ENCODE results near the gene THOC2.
"Not testable (repeated sequence)": the region's sequence is repeated elsewhere in the genome, so short reads cannot be mapped to it uniquely, and the experiment has no call there.

THOC2 gene, protein sequence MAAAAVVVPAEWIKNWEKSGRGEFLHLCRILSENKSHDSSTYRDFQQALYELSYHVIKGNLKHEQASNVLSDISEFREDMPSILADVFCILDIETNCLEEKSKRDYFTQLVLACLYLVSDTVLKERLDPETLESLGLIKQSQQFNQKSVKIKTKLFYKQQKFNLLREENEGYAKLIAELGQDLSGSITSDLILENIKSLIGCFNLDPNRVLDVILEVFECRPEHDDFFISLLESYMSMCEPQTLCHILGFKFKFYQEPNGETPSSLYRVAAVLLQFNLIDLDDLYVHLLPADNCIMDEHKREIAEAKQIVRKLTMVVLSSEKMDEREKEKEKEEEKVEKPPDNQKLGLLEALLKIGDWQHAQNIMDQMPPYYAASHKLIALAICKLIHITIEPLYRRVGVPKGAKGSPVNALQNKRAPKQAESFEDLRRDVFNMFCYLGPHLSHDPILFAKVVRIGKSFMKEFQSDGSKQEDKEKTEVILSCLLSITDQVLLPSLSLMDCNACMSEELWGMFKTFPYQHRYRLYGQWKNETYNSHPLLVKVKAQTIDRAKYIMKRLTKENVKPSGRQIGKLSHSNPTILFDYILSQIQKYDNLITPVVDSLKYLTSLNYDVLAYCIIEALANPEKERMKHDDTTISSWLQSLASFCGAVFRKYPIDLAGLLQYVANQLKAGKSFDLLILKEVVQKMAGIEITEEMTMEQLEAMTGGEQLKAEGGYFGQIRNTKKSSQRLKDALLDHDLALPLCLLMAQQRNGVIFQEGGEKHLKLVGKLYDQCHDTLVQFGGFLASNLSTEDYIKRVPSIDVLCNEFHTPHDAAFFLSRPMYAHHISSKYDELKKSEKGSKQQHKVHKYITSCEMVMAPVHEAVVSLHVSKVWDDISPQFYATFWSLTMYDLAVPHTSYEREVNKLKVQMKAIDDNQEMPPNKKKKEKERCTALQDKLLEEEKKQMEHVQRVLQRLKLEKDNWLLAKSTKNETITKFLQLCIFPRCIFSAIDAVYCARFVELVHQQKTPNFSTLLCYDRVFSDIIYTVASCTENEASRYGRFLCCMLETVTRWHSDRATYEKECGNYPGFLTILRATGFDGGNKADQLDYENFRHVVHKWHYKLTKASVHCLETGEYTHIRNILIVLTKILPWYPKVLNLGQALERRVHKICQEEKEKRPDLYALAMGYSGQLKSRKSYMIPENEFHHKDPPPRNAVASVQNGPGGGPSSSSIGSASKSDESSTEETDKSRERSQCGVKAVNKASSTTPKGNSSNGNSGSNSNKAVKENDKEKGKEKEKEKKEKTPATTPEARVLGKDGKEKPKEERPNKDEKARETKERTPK (N-terminal part only)

DNA sequence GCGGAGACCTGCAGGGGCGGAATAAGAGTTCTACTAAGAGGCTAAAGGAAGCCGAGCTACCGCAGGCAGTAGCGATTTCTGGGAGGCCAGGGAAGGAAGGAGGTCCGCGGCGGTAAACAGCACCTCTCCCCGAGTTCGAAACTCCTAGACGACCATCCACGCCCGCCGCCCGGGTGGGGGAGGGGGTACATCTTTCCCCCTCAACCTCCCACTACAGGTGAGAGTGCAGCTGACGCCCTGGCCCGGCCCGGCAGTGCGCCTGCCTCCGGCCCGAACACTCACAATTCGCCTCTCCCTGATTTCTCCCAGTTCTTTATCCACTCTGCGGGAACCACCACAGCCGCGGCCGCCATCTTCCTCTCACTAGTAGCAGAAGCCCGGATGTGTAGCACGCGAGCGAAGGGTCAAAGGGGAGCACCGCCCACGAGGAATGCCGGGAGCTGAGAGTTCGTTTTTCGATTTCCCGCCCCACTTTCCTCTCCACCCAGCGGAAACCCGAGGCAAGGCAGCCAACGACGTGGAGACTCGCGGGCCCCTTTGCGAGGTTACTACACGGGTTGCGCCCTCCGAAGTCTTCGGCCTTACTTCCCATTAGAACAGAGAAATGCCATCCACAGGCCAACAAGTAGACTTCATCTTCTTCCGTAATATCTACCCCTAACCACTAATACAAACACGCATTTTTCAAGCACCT is at the start of gene THOC2:
THOC2 (minus strand) TSS at position 383 of the 694 bp plus-strand sequence; CDS start at position 353, 30 bp downstream.
- peak within 1 kb of the TSS; percentile 80 for H3K4me3 ChIP-seq (ENCODE audit: low read length)
- DNase-seq (ENCODE audit: low read depth): peak; percentile 78
- TF ChIP-seq, protein P1, sequence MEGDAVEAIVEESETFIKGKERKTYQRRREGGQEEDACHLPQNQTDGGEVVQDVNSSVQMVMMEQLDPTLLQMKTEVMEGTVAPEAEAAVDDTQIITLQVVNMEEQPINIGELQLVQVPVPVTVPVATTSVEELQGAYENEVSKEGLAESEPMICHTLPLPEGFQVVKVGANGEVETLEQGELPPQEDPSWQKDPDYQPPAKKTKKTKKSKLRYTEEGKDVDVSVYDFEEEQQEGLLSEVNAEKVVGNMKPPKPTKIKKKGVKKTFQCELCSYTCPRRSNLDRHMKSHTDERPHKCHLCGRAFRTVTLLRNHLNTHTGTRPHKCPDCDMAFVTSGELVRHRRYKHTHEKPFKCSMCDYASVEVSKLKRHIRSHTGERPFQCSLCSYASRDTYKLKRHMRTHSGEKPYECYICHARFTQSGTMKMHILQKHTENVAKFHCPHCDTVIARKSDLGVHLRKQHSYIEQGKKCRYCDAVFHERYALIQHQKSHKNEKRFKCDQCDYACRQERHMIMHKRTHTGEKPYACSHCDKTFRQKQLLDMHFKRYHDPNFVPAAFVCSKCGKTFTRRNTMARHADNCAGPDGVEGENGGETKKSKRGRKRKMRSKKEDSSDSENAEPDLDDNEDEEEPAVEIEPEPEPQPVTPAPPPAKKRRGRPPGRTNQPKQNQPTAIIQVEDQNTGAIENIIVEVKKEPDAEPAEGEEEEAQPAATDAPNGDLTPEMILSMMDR (conservative IDR thresholded peaks at IDR 0.05; ENCODE audit: low read length): peak; percentile 46

DNA sequence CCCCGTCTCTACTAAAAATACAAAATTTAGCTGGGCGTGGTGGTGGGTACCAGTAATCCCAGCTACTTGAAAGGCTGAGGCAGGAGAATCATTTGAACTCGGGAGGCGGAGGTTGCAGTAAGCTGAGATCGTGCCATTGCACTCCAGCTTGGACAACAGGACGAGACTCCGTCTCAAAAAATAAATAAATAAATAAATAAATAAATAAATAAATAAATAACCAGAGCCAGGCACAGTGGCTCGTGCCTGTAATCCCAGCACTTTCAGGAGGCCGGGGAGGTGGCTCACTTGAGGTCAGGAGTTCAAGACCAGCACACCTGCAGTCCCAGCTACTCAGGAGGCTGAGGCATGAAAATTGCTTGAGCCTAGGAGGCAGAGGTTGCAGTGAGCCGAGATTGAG is 48.9 kb upstream of the THOC2 start:
- H3K4me3 ChIP-seq (ENCODE audit: low read length); DNase-seq (ENCODE audit: low read depth): not testable (repeated sequence)

DNA sequence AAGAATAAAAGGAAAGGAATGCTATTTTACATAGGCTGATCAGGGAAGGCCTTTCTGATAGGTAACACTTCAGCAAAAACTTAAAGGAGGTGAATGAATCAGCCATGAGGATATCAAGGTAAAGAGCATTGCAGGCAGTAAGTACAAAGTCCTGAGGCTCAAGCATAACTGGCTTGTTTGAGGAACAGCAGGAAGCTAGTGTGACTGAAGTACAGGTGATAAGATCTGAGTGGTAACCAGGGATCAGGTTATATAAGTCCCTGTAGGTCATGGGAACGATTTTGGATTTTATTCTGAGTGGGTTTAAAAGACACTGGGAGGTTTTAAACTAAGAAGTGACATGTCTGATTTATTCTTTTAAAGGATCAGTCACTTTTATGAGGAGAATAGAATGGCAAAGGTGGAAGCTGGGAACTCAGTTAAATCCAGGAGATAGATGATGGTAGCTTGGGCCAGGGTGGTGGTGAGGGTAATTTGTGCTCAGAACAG is 47.1 kb upstream of the THOC2 start:
- no peak for DNase-seq (ENCODE audit: low read depth)
- no peak overlapping the region for H3K4me3 ChIP-seq (ENCODE audit: low read length)
- TF ChIP-seq, protein P1 (conservative IDR thresholded peaks at IDR 0.05; ENCODE audit: low read length): no peak

DNA sequence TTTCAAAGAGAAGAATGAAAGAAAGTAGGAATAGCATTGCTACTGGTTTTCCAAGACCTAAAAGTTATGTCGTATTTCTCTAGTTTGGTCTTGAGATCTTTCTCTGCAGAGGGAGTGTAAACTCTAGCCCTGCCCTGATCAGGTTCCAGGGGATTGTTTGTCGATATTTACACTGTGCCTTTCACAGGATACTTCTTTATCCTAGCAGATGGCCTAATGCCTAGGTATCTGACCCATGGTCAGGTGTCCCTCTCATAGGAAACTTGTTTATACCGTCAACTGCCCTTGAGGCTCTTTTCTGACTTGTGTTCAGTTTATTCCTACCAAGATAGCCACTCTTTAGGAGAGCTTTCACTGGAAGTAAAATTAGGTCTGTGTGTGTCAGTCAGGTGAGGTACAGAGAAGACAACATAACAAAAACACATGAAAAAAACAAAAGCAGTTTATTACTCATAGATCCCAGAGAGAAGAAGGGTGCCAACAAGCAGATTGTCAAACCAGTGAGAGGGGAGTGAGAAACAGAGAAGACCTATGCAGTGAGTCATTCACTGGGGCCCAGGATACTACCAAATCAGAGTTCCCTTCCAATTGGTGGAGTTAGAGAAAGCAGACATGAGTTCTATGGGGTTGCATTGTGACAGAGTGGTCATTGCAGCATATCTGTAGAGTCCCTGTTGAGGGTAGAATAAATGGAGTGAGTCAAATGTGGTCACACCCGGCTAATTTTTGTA is 40.6 kb upstream of the THOC2 start:
- peak; percentile 8 for DNase-seq (ENCODE audit: low read depth)
- no peak overlapping the region for H3K4me3 ChIP-seq (ENCODE audit: low read length)
- TF ChIP-seq, protein P1 (conservative IDR thresholded peaks at IDR 0.05; ENCODE audit: low read length): no peak

DNA sequence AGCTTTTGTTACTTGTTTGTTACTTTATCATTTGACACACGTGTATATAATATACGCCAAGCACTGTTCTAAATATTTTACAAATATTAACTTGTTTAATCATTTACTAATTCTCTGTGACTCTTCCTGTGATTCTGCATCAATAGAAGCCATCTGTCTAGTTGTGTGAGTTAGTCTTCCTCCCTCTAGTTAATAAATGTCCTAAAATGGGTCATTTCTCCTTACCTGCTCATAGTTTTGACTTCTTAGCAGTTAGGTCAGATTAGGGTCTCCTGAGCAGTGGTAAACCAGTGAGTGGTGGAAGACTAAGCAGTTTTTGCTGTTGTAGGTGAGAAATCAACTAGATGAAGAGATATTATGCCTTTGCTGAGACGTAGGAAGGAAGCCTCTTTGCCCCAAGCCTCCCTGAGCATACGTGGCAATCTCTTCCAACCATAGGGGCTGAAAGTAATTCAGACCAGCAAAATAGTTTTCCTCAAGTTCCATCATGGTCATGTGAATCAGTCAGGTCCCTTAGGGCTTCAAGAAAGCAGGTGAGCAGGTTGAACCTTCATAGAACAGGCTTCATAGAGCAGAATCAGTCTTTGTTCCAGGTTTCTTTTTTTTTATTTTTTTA is 38.7 kb upstream of the THOC2 start:
- TF ChIP-seq, protein P1 (conservative IDR thresholded peaks at IDR 0.05; ENCODE audit: low read length): no peak
- H3K4me3 ChIP-seq (ENCODE audit: low read length): no peak overlapping the region
- DNase-seq (ENCODE audit: low read depth): no peak

Measured in AG10803 (cell line).